ENCODE results near the gene WDR5. TPM values are rescaled to one million over a fixed set of nuclear protein-coding genes. Genes with fewer than 3 reads are reported as not detected.
"Not testable (repeated sequence)": the region's sequence is repeated elsewhere in the genome, so short reads cannot be mapped to it uniquely, and the experiment has no call there.

WDR5 gene
- total RNA-seq, 1 donor from 2014 or later, result 46.8 TPM

GRCh38 chr9:134101623-134102149 is 34.2 kb upstream of the WDR5 start:
- H3K27ac Mint-ChIP-seq, result no peak overlapping the region

GRCh38 chr9:134103391-134103998 is 32.4 kb upstream of the WDR5 start:
- Mint-ChIP-seq H3K4me3 (ENCODE audit: low read depth) (no peak overlapping the region), H3K36me3 (ENCODE audit: insufficient read depth) (no peaks in the 10 kb centered on the region), H3K9me3 (ENCODE audit: low read depth) (peaks cover 14% of the 10 kb centered on the region), H3K4me1 (ENCODE audit: low read depth) (no peaks in the 10 kb centered on the region), H3K27ac (no peak overlapping the region), H3K27me3 (peaks cover 32% of the 10 kb centered on the region)
- DNase-seq (ENCODE audit: low spot score, unreplicated experiment), result no peak
- no peak for TF ChIP-seq CTCF (IDR thresholded peaks at IDR 0.05; ENCODE audit: unreplicated experiment)

More at GRCh38 chr9:134101623-134102149, 34.2 kb upstream of the WDR5 start:
- TF ChIP-seq CTCF (IDR thresholded peaks at IDR 0.05; ENCODE audit: unreplicated experiment), result no peak
- no peaks in the 10 kb centered on the region for H3K4me1 Mint-ChIP-seq (ENCODE audit: low read depth)
- peaks cover 28% of the 10 kb centered on the region for H3K27me3 Mint-ChIP-seq
- no peak for DNase-seq (ENCODE audit: low spot score, unreplicated experiment)
- peaks cover 14% of the 10 kb centered on the region for H3K9me3 Mint-ChIP-seq (ENCODE audit: low read depth)
- no peaks in the 10 kb centered on the region for H3K36me3 Mint-ChIP-seq (ENCODE audit: insufficient read depth)
- no peak overlapping the region for H3K4me3 Mint-ChIP-seq (ENCODE audit: low read depth)

- no peaks in the 10 kb centered on the region for H3K9me3 Mint-ChIP-seq (ENCODE audit: low read depth)
- DNase-seq (ENCODE audit: low spot score, unreplicated experiment), result no peak
- H3K36me3 Mint-ChIP-seq (ENCODE audit: insufficient read depth), result no peaks in the 10 kb centered on the region
- no peaks in the 10 kb centered on the region for H3K4me1 Mint-ChIP-seq (ENCODE audit: low read depth)
- H3K27ac Mint-ChIP-seq, result no peak overlapping the region
- peaks cover 5% of the 10 kb centered on the region for H3K27me3 Mint-ChIP-seq
- H3K4me3 Mint-ChIP-seq (ENCODE audit: low read depth), result no peak overlapping the region
- no peak for TF ChIP-seq CTCF (IDR thresholded peaks at IDR 0.05; ENCODE audit: unreplicated experiment)
Observed at GRCh38 chr9:134111064-134111463, 24.8 kb upstream of the WDR5 start.

- no peaks in the 10 kb centered on the region for H3K27me3 Mint-ChIP-seq
- no peak overlapping the region for H3K4me3 Mint-ChIP-seq (ENCODE audit: low read depth)
- no peaks in the 10 kb centered on the region for H3K9me3 Mint-ChIP-seq (ENCODE audit: low read depth)
- TF ChIP-seq CTCF (IDR thresholded peaks at IDR 0.05; ENCODE audit: unreplicated experiment), result no peak
- DNase-seq (ENCODE audit: low spot score, unreplicated experiment), result no peak
- no peak overlapping the region for H3K27ac Mint-ChIP-seq
- no peaks in the 10 kb centered on the region for H3K36me3 Mint-ChIP-seq (ENCODE audit: insufficient read depth)
- no peaks in the 10 kb centered on the region for H3K4me1 Mint-ChIP-seq (ENCODE audit: low read depth)
Observed at GRCh38 chr9:134112561-134112960, 23.3 kb upstream of the WDR5 start.

GRCh38 chr9:134118972-134119371 is 16.9 kb upstream of the WDR5 start:
- not testable (repeated sequence) for H3K4me1 Mint-ChIP-seq (ENCODE audit: low read depth); DNase-seq (ENCODE audit: low spot score, unreplicated experiment); H3K27me3 Mint-ChIP-seq; H3K4me3 Mint-ChIP-seq (ENCODE audit: low read depth); H3K27ac Mint-ChIP-seq; H3K36me3 Mint-ChIP-seq (ENCODE audit: insufficient read depth); H3K9me3 Mint-ChIP-seq (ENCODE audit: low read depth)

GRCh38 chr9:134123764-134124128 is 12.1 kb upstream of the WDR5 start:
- H3K36me3 Mint-ChIP-seq (ENCODE audit: insufficient read depth), result no peaks in the 10 kb centered on the region
- no peak overlapping the region for H3K27ac Mint-ChIP-seq
- no peaks in the 10 kb centered on the region for H3K27me3 Mint-ChIP-seq
- H3K4me1 Mint-ChIP-seq (ENCODE audit: low read depth), result no peaks in the 10 kb centered on the region
- H3K9me3 Mint-ChIP-seq (ENCODE audit: low read depth), result no peaks in the 10 kb centered on the region
- TF ChIP-seq CTCF (IDR thresholded peaks at IDR 0.05; ENCODE audit: unreplicated experiment), result no peak
- DNase-seq (ENCODE audit: low spot score, unreplicated experiment), result no peak
- no peak overlapping the region for H3K4me3 Mint-ChIP-seq (ENCODE audit: low read depth)

Data from progenitor cell of endocrine pancreas (in vitro differentiated cells).